ENCODE results near the gene STON1.
"Not testable (repeated sequence)": the region's sequence is repeated elsewhere in the genome, so short reads cannot be mapped to it uniquely, and the experiment has no call there.

Gene STON1, protein sequence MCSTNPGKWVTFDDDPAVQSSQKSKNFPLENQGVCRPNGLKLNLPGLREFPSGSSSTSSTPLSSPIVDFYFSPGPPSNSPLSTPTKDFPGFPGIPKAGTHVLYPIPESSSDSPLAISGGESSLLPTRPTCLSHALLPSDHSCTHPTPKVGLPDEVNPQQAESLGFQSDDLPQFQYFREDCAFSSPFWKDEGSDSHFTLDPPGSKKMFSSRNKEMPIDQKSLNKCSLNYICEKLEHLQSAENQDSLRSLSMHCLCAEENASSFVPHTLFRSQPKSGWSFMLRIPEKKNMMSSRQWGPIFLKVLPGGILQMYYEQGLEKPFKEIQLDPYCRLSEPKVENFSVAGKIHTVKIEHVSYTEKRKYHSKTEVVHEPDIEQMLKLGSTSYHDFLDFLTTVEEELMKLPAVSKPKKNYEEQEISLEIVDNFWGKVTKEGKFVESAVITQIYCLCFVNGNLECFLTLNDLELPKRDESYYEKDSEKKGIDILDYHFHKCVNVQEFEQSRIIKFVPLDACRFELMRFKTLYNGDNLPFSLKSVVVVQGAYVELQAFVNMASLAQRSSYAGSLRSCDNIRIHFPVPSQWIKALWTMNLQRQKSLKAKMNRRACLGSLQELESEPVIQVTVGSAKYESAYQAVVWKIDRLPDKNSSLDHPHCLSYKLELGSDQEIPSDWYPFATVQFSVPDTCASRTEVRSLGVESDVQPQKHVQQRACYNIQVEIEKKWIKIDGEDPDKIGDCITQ
- total RNA-seq = 3.6 reads per million in 2 donors

DNA sequence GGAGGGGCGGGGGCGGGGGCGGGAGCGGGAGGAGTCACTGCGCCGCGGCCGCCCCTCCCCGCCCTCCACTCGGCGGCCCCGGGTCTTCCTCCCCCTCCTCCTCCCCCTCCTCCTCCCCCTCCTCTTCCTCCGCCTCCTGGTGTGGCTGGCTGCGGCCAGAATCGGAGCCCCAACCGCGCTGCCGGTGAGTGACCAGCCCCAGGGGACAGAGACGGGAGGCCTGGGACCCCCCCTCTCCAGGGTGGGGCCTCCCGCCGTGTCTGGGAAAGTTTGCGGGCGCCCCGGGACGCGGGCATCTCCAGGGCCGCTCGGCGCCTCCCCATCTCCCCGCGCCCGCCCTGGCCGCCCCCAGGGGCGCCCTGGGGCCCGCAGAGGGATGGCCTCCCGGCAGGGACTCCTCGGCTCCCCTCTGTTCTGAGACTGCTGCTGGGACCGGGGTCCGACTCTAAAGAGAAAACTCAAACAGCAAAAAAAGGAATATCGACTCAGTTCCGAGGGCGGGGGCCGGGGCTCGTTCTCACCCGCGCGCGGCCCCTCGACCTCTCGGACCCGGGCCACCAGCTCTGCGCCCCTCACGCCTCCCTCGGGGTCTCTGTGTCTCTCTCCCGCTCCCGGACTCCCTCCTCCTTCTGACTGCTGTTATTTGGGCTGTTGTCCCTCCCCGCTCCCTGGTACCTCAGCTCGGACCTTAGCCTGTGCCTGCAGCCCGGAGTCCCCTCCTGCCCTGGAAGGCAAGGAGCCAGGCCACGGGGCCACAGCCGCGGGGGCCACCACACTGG lies at the start of gene STON1:
TSS of gene STON1 (plus strand) at position 122 of the 779 bp plus-strand sequence. CDS start 50,480 bp downstream, outside the sequence.
- DNase-seq = peak; percentile 12

DNA sequence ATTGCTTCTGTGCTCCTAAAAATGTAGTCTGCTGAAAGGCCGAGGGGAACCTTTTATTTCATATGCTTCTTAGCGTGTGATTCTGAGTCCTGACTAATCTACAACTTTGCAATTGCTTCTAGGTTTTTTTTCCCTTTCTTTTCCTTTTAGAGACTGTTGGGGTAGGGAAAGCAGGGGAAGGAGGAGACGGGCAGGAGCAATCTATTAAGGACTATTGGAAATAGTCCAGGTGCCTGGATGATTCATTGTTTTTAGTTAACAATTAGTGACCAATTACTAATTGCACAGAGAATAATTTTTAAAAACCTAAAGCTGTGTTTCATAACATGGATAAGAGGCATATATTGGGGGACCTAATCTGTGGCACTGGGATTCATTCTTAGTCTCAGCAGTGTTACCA lies 49.4 kb upstream of the STON1 start:
- DNase-seq = no peak

DNA sequence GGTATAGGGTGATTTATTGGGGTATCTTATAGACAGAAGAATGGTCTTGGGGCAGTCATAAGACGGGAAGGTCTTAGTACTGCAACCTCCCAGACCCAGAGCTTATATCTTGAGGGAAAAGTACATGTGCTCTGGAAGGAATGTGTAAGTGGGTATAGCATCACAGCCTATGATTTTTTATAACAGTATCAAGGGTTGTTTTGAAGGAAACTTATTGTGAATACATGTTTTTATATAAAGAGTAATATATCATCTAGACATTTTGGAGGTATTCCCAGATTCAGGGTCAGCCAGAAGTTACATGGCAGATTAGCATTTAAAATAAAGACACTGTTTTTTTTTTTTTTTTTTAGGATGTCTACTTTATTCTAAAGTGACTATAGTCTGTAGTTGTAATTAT lies 47.6 kb upstream of the STON1 start:
- no peak for DNase-seq

DNA sequence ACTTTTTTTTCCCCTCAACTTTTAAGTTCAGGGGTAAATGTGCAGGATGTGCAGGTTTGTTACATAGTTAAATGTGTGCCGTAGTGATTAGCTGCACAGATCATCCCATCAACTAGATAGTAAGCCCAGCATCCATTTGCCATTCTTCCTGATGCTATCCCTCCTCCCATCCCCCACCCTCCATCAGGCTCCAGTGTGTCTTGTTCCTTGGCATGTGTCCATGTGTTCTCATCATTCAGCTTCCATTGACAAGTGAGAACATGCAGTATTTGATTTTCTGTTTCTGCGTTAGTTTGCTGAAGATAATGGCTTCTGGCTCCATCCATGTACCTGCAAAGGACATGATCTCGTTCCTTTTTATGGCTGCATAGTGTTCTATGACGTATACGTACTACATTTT lies 47.2 kb upstream of the STON1 start:
- no peak for DNase-seq

DNA sequence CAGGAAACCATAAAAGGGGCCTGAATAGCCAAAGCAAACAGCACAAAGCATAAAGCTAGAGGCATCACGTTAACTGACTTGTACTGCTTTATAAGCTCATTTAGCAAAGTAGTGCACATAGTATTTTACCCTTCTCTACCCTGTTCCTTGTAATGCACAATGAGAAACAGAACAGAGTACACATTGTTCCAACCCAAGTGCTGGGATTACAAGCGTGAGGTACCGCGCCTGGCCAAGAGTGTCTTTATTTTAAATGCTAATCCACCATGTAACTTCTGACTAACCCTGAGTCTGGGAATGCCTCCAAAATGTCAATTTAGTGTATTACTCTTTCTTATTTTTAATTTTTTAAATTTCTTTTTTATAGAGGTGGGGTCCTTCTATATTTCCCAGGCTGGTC lies 46.4 kb upstream of the STON1 start:
- DNase-seq = no peak

DNA sequence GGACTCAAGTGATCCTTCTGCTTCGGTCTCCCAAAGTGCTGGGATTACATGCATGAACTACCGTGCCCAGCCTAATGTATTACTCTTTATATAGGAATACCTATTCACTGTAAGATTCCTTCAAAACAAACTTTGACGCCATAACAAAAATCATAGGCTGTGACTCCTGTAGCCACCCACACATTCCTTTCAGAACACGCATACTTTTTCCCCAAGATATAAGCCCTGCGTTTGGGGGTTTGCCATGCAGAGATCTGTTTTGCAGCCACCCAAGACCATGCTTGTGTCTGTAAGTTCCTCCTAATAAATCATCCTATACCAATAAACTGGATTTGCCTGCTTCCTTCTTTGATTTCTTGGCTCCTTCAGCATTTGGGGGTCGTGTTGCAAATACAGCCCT lies 46.0 kb upstream of the STON1 start:
- DNase-seq = no peak

DNA sequence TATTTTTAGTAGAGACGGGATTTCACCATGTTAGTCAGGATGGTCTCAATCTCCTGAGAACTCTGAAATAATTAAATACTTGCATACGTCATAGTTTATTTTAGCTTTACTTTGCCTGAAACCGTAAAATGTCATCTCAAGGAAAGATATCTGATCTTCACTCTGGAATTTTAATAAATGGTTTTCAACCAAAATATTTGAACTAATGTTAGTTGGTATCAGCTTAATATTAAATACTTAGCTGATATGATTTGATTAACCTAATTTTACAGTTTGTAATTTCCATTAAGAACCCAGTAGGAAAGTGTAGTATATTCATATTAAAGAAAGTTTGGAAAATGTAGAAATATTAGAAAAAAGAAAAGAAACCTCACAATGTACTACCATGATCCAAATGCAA lies 41.4 kb upstream of the STON1 start:
- no peak for DNase-seq

DNA sequence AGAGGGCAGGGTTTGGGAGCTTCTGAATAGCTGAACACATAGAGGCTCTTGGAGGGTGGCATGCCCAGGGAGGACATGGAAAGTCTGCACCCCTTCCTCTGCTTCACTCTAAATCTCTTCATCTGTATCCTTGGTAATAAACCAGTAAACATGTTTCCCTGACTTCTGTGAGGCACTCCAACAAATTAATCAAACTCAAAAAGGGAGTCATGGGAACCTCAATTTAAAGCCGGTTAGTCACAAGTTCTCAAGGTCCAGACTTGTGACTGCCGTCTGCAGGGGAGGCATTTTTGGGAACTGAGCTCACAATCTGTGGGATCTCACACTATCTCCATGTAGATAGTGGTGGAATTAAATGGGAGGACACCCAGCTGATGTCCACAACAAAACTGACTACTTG lies 33.1 kb upstream of the STON1 start:
- DNase-seq = no peak

DNA sequence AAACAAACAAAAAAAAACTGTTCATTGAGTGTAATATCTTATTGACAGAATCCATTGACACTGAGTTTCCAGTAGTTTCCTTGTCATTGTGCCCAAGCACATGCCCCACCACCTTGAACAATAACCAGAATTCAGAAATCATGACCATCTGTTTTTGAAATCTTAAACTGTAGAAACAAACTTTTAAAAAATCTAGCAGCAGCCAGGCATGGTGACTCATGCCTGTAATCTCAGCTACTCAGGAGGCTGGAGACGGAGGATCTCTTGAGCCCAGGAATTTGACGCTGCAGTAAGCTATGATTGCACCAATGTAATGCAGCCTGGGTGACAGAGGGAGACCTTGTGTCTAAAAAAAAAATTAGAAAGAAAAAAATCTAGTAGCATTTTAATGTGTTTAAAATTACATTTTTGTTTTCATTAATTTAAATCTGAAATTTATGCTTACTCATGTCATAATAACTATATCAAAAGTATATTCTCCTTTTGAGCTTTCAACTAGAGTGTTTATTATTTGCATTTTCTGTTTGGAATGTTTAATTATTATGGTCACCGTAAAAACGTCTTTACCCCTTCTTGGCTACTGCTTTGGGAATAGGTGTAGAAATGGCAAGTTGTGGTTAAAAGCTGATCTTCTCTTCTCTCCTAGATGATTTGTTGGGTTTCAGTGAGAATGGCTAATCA lies 25.2 kb upstream of the STON1 start:
- DNase-seq = no peak

DNA sequence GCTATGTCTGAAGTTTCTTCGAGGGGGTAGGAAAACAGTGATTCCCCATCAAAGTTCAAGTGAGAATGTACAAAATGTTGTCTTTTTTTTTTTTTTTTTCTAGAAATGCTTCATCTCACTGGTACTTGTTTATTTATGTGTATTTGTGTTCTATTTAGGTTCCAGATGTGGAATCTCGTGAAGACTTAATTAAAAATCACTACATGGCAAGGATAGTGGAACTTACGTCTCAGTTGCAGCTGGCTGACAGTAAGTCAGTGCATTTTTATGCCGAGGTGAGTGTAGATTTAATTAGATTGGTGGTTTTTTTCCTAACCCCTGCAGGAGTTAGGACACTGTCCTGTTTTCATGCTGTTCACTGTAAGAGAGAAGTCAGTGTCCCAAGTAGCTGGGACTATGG lies 22.8 kb upstream of the STON1 start:
- DNase-seq = no peak

DNA sequence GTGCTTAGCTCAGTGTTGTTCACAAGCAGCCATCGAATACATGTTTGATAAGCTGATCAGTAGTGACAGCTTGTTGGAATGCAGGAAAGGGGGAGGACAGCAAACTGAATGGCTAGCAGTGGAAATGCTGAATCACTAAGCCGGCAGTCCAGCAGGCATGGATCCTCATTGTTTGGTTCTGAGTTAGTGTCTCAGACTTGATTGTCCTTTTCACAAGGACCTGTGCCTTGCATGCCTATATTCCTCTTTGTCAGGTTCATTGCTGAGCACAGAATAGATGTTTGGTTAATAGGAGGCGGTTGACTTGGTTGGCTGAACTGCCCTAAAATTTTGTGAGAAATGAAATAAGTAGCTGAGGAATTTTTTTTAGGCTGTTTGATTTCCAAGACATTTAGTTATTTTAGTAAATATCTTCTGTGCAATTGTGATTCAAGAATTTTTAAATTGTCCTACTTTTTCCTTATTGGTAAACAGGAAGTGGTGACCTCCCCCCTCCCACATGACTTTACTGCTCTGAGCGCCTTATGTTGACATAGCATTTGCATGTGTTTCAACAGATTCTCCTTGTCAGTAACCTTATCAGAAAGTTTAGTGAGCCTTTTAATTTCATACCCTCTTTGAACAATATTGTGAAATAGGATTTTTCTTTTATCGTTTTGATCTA lies 21.4 kb upstream of the STON1 start:
- DNase-seq = no peak

DNA sequence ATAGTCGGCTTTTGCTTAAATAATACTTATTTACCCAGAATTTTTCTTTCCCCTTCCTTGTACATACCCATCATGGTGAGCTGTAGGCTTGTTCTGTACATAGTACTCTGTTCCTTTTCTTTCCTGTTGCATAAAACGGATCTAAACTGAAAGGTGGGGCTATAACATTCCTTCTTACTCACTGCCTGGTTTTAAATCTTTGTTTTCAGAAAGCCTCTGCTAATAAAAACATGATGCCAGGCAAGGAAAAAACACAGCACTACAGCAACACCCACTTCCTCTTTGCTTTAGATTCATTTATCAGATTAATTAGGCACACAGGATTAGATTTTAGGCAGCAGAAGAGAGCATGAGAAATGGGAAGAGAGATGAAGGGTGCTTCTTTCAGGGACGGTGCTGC lies 19.6 kb upstream of the STON1 start:
- no peak for DNase-seq

DNA sequence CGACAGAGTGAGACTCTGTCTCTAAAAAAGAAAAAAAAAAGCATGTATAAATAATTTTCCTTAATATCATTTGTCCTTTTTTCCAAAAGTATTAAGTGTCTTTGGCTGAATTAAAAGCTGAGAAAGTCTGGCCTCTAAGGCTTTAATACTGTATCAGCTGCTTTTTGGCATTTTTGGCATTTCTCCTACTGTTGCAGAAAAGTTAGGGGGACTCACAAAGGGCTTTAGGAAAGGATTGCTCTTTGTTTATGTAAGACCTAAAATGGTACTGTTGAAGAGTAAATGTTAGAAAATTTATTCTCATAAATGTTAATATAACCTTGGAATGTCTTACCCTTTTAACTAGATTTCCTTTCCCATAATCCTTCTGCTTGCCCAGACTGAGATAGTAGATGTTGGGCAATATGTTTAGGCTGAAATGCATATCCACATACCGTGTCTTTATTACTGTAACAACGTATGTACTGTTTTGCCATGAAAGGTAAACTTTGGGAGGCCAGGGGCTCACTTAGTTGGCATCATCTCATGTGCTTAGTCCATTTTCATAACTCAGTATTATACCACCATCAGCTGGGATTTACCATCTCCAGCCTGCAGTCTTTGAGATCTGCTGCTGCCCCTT lies 18.0 kb upstream of the STON1 start:
- no peak for DNase-seq

DNA sequence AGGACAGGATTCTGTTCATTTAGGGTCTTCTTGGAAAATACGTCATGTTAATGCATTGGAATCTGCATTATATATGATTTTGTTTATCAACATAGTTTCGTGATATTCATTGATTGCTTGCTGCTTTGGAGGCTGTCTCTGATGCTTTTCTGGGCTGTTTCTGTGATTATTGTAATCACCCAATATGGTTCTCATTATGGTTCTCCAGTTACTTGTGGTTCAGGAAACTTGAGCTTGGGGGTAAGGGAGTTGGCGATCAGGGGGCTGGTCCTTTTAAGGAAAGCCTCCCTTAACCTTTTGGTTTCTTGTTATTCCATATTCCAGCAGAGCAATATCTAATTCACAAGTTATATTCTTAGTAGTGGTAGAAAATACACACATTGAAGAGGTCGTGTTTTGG lies 17.4 kb upstream of the STON1 start:
- DNase-seq = no peak

DNA sequence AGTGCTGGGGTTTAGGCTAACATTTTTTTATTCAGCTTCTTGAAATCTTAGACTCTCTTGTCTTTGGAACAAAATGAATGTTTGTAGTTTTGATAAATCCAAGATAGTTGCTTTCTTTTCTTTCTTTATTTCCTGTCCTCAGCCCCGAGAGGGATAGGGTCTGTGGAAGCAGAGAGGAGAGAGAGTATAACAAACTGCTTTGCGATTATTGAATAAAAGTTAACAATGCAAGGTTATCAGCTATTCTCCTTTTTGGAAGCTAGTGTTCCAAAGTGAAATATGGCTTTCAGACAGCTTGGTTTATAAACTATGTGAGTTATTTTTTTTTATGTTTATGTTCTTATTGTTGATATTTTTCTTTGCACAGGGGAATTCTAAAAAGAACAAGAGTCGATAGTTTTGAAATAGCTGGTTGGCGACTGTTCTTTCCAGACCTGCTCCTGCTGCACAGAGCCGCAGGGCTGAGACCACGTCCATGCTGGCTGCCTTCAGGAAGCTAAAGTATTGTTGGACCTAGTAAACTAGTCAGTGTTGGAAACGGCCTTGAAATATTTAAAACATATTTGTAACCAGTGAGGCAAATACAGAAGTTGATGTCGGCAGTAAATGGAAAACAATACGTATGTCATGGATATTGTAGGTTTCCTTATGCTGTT lies 15.5 kb upstream of the STON1 start:
- no peak for DNase-seq

DNA sequence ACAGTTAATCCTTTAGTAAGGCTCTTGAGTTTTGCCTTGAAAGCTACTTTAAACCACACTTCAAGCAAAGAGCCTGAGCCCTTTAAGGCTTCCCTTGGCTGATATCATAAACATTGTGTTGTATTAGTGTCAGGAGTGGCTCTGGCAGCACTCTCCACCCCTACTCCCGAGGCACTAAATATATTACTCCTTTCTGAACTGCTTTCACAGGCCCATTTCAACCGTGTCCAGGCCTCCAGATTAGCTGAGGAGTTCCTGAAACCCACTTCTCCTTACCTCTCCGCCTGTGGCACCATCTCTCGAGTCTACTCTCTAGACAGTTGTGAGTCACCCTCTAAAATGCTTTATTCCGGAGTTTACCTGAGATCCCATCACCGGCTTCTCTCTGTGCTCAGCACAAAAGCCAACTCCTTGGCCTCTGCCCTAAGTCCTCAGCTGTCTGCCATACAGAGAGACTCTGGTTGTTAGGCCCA lies 14.4 kb upstream of the STON1 start:
- DNase-seq = no peak

DNA sequence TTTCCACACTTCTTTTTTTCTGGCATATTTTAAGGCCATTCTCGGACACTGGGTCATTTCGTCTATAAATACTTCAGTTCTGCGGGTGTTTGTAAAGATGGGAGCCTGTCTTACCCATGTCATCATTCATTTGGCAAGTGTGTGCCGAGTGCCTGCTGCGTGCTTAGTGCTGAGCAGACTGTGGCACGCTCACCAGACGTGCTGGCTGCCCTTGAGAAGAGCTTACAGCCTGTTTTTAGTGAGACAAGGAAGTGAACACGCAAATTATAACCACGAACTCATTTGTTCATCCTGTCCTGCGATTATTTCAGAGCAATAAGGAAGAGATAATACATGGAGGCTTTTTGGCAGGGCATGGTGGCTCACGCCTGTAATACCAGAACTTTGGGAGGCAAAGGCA lies 10.4 kb upstream of the STON1 start:
- no peak for DNase-seq

DNA sequence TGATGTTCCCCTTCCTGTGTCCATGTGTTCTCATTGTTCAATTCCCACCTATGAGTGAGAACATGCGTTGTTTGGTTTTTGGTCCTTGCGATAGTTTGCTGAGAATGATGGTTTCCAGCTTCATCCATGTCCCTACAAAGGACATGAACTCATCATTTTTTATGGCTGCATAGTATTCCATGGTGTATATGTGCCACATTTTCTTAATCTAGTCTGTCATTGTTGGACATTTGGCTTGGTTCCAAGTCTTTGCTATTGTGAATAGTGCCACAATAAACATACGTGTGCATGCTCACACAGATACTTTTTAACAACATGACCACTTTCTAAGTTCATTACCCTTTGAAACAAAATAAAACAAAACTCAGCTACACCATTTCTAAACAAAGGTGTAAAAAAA lies 5.2 kb upstream of the STON1 start:
- DNase-seq = not testable (repeated sequence)

DNA sequence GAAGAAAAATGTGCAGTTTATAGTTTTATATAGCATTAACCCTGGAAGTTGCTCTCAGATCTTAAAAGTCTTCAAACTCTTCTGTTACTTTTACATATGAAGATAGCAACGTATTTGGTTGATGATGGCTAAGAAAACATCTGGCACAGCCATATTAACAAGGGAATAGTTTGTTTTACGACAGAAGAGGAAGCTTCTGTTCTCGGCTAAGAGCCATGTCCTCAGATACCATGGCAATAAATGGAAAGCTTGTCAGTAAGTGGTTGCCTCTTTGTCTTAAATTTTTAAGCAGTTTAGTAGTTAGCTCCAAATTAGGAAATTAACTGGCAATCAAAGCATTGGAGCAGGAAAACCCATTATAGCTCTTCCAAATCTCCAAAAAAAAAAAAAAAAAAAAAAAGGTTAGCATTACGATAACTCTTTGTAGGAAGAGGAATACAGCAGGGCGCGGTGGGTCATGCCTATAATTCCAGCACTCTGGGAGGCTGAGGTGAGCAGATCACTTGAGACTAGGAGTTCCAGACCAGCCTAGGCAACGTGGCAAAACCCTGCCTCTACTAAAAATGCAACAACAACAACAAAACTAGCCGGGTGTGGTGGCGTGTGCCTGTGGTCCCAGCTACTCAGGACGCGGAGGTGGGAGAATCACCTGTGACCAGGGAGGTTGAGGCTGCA lies 4.5 kb upstream of the STON1 start:
- no peak for DNase-seq

DNA sequence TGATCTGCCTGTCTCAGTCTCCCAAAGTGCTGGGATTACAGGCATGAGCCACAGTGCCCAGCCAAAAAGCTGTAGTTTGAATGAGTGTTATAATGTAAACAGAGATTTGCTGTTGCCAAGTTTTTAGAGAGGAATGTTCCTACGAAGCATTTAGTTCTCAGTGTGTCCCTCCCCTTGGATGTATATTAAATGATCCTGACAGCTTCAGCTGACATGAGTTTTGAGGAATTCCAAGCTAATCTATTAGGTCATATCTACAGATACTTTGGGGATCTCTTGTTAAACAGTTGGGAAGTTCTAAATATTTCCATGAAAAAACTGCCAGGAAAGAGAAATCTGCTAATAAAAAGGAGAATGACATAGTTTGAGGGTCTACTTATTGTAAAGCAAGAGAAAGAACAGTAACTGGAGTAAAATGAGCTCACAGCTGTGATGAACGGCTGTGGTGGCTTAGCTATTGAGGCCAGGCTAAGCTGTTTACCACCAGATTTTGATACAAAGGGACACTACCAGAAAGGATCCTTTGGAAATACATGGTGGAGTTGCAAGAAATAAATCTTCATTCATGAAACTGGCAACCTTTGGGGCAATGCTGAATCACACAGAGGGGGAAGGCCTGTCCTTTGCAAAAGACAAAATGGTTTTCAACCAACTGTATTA lies 2.6 kb upstream of the STON1 start:
- DNase-seq = no peak

Data from T-helper 9 cell (primary cell).